ENCODE measurements around the gene ENOPH1. TPM values are rescaled to one million over a fixed set of nuclear protein-coding genes. Genes with fewer than 3 reads are reported as not detected.

Gene ENOPH1
- total and polyA plus RNA-seq, 2 experiments from 2014 or later = 34.0 to 35.6 TPM

DNA sequence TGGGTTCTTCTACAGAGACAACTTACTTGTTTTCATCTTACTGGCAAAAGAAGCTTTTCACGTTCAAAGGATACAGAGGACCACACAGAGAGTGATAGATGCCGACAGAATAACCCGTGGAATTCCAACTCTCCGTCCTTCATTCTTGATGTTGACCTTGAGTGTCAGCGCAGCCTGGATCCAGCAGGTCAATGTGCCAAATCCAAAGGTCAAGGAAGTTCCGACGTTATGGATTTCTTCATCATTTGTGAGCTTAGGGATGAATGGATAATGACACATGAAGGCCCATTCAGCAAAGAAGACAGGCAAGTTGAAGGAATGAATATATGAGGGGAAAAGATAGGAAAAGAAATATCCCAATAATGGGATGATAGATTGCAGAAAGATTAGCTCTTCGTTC lies 59.6 kb downstream of the ENOPH1 start:
- DNase-seq = no peak
- in situ Hi-C loops (cut with MboI) = no loop called here
- H3K9me3 ChIP-seq (ENCODE audit: low read depth) = no peaks in the 10 kb centered on the region
- H3K27me3 ChIP-seq (replicated peaks; ENCODE audit: insufficient read depth) = no peaks in the 10 kb centered on the region
- no peaks in the 10 kb centered on the region for H3K9me2 ChIP-seq (ENCODE audit: insufficient read depth)
- peaks cover 17% of the 10 kb centered on the region for H3K4me1 ChIP-seq (ENCODE audit: insufficient read depth)
- WGBS, 2 experiments (ENCODE audit: low coverage in 1 of 2, low lambda C conversion rate in 2 of 2, missing lambda C conversion rate in 2 of 2) = 75 to 80% methylated on average over 8 of the region's 8 CpGs
- H2AFZ ChIP-seq = no peak overlapping the region
- no peak overlapping the region for H3K4me3 ChIP-seq
- H3K4me2 ChIP-seq (ENCODE audit: unreplicated experiment) = no peak overlapping the region
- TF ChIP-seq EZH2 (IDR thresholded peaks at IDR 0.05; ENCODE audit: insufficient read depth, poor library complexity, severe bottlenecking) (no peak), EZH2phosphoT487 (IDR thresholded peaks at IDR 0.05; ENCODE audit: insufficient read depth, low read depth) (no peak)
- no peak overlapping the region for H3K9ac ChIP-seq
- no peaks in the 10 kb centered on the region for H3K36me3 ChIP-seq (ENCODE audit: low read depth)
- no peaks in the 10 kb centered on the region for H4K20me1 ChIP-seq (ENCODE audit: insufficient read depth)
- H3K27ac ChIP-seq = no peak overlapping the region
- H3K79me2 ChIP-seq (ENCODE audit: insufficient read depth) = no peaks in the 10 kb centered on the region
- 0 out of 2 replicates have a peak, but pooled peaks cover 4% of the 10 kb centered on the region for H3F3A ChIP-seq (ENCODE audit: insufficient read depth)

GRCh38 chr4:82491251-82491960 lies 61.0 kb downstream of the ENOPH1 start:
- WGBS, 2 experiments (ENCODE audit: low coverage in 1 of 2, low lambda C conversion rate in 2 of 2, missing lambda C conversion rate in 2 of 2) = 94 to 96% methylated on average over 10 of the region's 10 CpGs

GRCh38 chr4:82493721-82494425 lies 63.5 kb downstream of the ENOPH1 start:
- Histone ChIP-seq H3K79me2 (ENCODE audit: insufficient read depth) (no peaks in the 10 kb centered on the region), H3K4me2 (ENCODE audit: unreplicated experiment) (peak overlapping the region; percentile 50), H3F3A (ENCODE audit: insufficient read depth) (0 out of 2 replicates have a peak, but pooled peaks cover 4% of the 10 kb centered on the region), H3K27ac (peak overlapping the region; percentile 57), H4K20me1 (ENCODE audit: insufficient read depth) (no peaks in the 10 kb centered on the region), H3K9ac (no peak overlapping the region), H3K27me3 (replicated peaks; ENCODE audit: insufficient read depth) (no peaks in the 10 kb centered on the region), H2AFZ (0 out of 2 replicates have a peak overlapping the region, but pooled peaks have one; percentile 2), H3K4me1 (ENCODE audit: insufficient read depth) (peaks cover 17% of the 10 kb centered on the region), H3K36me3 (ENCODE audit: low read depth) (no peaks in the 10 kb centered on the region), H3K4me3 (no peak overlapping the region), H3K9me3 (ENCODE audit: low read depth) (no peaks in the 10 kb centered on the region), H3K9me2 (ENCODE audit: insufficient read depth) (no peaks in the 10 kb centered on the region)
- in situ Hi-C loops (cut with MboI) = no loop called here
- DNase-seq = peak; percentile 79
- TF ChIP-seq EZH2phosphoT487 (IDR thresholded peaks at IDR 0.05; ENCODE audit: insufficient read depth, low read depth) (no peak), EZH2 (IDR thresholded peaks at IDR 0.05; ENCODE audit: insufficient read depth, poor library complexity, severe bottlenecking) (no peak)
- WGBS, 2 experiments (ENCODE audit: low coverage in 1 of 2, low lambda C conversion rate in 2 of 2, missing lambda C conversion rate in 2 of 2) = 56 to 63% methylated on average over 2 of the region's 2 CpGs

More at GRCh38 chr4:82491251-82491960, 61.0 kb downstream of the ENOPH1 start:
- no peak overlapping the region for H2AFZ ChIP-seq
- DNase-seq = no peak
- TF ChIP-seq EZH2phosphoT487 (IDR thresholded peaks at IDR 0.05; ENCODE audit: insufficient read depth, low read depth) = no peak
- no peak for TF ChIP-seq EZH2 (IDR thresholded peaks at IDR 0.05; ENCODE audit: insufficient read depth, poor library complexity, severe bottlenecking)
- no peaks in the 10 kb centered on the region for H3K9me3 ChIP-seq (ENCODE audit: low read depth)
- no peak overlapping the region for H3K27ac ChIP-seq
- in situ Hi-C loops (cut with MboI) = no loop called here
- H3K36me3 ChIP-seq (ENCODE audit: low read depth) = no peaks in the 10 kb centered on the region
- peaks cover 17% of the 10 kb centered on the region for H3K4me1 ChIP-seq (ENCODE audit: insufficient read depth)
- H3K9ac ChIP-seq = no peak overlapping the region
- no peaks in the 10 kb centered on the region for H4K20me1 ChIP-seq (ENCODE audit: insufficient read depth)
- no peak overlapping the region for H3K4me3 ChIP-seq
- H3K27me3 ChIP-seq (replicated peaks; ENCODE audit: insufficient read depth) = no peaks in the 10 kb centered on the region
- H3K4me2 ChIP-seq (ENCODE audit: unreplicated experiment) = no peak overlapping the region
- H3K79me2 ChIP-seq (ENCODE audit: insufficient read depth) = no peaks in the 10 kb centered on the region
- no peaks in the 10 kb centered on the region for H3K9me2 ChIP-seq (ENCODE audit: insufficient read depth)
- H3F3A ChIP-seq (ENCODE audit: insufficient read depth) = 0 out of 2 replicates have a peak, but pooled peaks cover 4% of the 10 kb centered on the region

GRCh38 chr4:82495666-82496065 lies 65.3 kb downstream of the ENOPH1 start:
- Histone ChIP-seq H3K4me3 (no peak overlapping the region), H3K36me3 (ENCODE audit: low read depth) (no peaks in the 10 kb centered on the region), H3K27me3 (replicated peaks; ENCODE audit: insufficient read depth) (no peaks in the 10 kb centered on the region), H3K9me3 (ENCODE audit: low read depth) (no peaks in the 10 kb centered on the region), H3K27ac (no peak overlapping the region), H3K79me2 (ENCODE audit: insufficient read depth) (no peaks in the 10 kb centered on the region), H4K20me1 (ENCODE audit: insufficient read depth) (no peaks in the 10 kb centered on the region), H3K9me2 (ENCODE audit: insufficient read depth) (no peaks in the 10 kb centered on the region), H3K4me2 (ENCODE audit: unreplicated experiment) (no peak overlapping the region), H2AFZ (no peak overlapping the region), H3K4me1 (ENCODE audit: insufficient read depth) (peaks cover 30% of the 10 kb centered on the region), H3F3A (ENCODE audit: insufficient read depth) (peaks cover 21% of the 10 kb centered on the region), H3K9ac (no peak overlapping the region)
- 84 to 86% methylated on average over 4 of the region's 4 CpGs for WGBS, 2 experiments (ENCODE audit: low coverage in 1 of 2, low lambda C conversion rate in 2 of 2, missing lambda C conversion rate in 2 of 2)
- in situ Hi-C loops (cut with MboI) = no loop called here
- no peak for DNase-seq
- TF ChIP-seq EZH2 (IDR thresholded peaks at IDR 0.05; ENCODE audit: insufficient read depth, poor library complexity, severe bottlenecking) (no peak), EZH2phosphoT487 (IDR thresholded peaks at IDR 0.05; ENCODE audit: insufficient read depth, low read depth) (no peak)
